ENCODE measurements around the gene ALOX15B. TPM values are rescaled to one million over a fixed set of nuclear protein-coding genes. Genes with fewer than 3 reads are reported as not detected.
A peak's percentile ranks its signal among the peaks of the same experiment; 100 is the strongest.

Gene ALOX15B
- total and polyA plus RNA-seq, 2 of the 13 experiments (the other 11 are each of a cell fraction or from before 2014, with no cell fraction given): not detected

- TF ChIP-seq ZBTB14 (CRISPR knock-in tag; IDR thresholded peaks at IDR 0.05) (peak; percentile 58; the same call in 1 of the 2 replicates), POGK (CRISPR knock-in tag; conservative IDR thresholded peaks at IDR 0.05) (peak; percentile 56; the same call in 1 of the 2 replicates), RARG (CRISPR knock-in tag; IDR thresholded peaks at IDR 0.05; ENCODE audit: low read depth) (no peak), SP4 (CRISPR knock-in tag; IDR thresholded peaks at IDR 0.05) (peak; percentile 51; the same call in 1 of the 2 replicates), ZIK1 (CRISPR knock-in tag; IDR thresholded peaks at IDR 0.05; ENCODE audit: borderline replicate concordance, low read depth) (0 out of 2 replicates have a peak, but pooled peaks have one; percentile 69), ZMYM3 (CRISPR knock-in tag; IDR thresholded peaks at IDR 0.05) (no peak), ZNF160 (CRISPR knock-in tag; IDR thresholded peaks at IDR 0.05) (0 out of 2 replicates have a peak, but pooled peaks have one; percentile 18), EZH2 (conservative IDR thresholded peaks at IDR 0.05; ENCODE audit: low read depth, low read length) (no peak), ZNF138 (CRISPR knock-in tag; IDR thresholded peaks at IDR 0.05; ENCODE audit: low read depth) (peak; percentile 45; the same call in 1 of the 2 replicates), ZNF10 (CRISPR knock-in tag; IDR thresholded peaks at IDR 0.05; ENCODE audit: borderline replicate concordance, low read depth) (no peak), ZNF276 (CRISPR knock-in tag; IDR thresholded peaks at IDR 0.05; ENCODE audit: low read depth) (0 out of 2 replicates have a peak, but pooled peaks have one; percentile 42), ZNF687 (CRISPR knock-in tag; IDR thresholded peaks at IDR 0.05) (peak; percentile 89), YY1 (IDR thresholded peaks at IDR 0.05; ENCODE audit: insufficient read depth, insufficient replicate concordance, low read depth, low read length) (peak; percentile 28), DRAP1 (CRISPR knock-in tag; IDR thresholded peaks at IDR 0.05) (0 out of 2 replicates have a peak, but pooled peaks have one; percentile 24), RXRB (CRISPR knock-in tag; IDR thresholded peaks at IDR 0.05; ENCODE audit: borderline replicate concordance) (peak; percentile 36; the same call in 1 of the 2 replicates), ZBTB7A (CRISPR knock-in tag; IDR thresholded peaks at IDR 0.05) (peak; percentile 62; the same call in 1 of the 2 replicates), ZNF780A (CRISPR knock-in tag; IDR thresholded peaks at IDR 0.05) (0 out of 2 replicates have a peak, but pooled peaks have one; percentile 26)
These were observed 40.7 kb downstream of the ALOX15B start (continued) for GRCh38 chr17:8079291-8080207.
